SK-N-SH (cell line): ENCODE data around the gene PDE9A.

Source experiments
- EP300 ChIP-seq, 2 experiments: IDR thresholded peaks; 2 replicates each; pipeline versions ENCODE4 v1.4.0 to v1.6.1; 2012; ENCODE audit warnings: borderline replicate concordance in 1 of 2, low read depth in 1 of 2, low read length in 1 of 2
- FOXM1 ChIP-seq: IDR thresholded peaks from 2 replicates; pipeline ENCODE4 v1.4.0; 2012; ENCODE audit warnings: low read depth, mild to moderate bottlenecking
- IRF3 ChIP-seq: fragments of 150-350 bp; IDR thresholded peaks from 2 replicates; pipeline ENCODE4 v1.6.1; 2016; ENCODE audit warnings: mild to moderate bottlenecking, low read depth, low read length
- POLR2AphosphoS5 ChIP-seq: IDR thresholded peaks from 2 replicates; pipeline ENCODE4 v1.6.1; 2012; ENCODE audit warnings: low read depth, low read length
- RAD21 ChIP-seq: IDR thresholded peaks from 2 replicates; pipeline ENCODE4 v1.6.1; 2012; ENCODE audit warnings: mild to moderate bottlenecking, low read length
- REST ChIP-seq: IDR thresholded peaks from 2 replicates; pipeline ENCODE4 v1.6.1; 2012; ENCODE audit warnings: mild to moderate bottlenecking, low read depth, low read length, moderate library complexity
- SMC3 ChIP-seq: IDR thresholded peaks from 2 replicates; pipeline ENCODE4 v1.6.1; 2012; ENCODE audit warnings: low read depth, low read length, improper control_type of control experiment
- TF ChIP-seq, protein P1 (sequence below): fragments of 200-600 bp; sonication (generic); IDR thresholded peaks from 2 replicates; pipeline ENCODE4 v1.6.1; 2017; ENCODE audit warnings: antibody characterized with exemption, mild to moderate bottlenecking, moderate library complexity
- TF ChIP-seq, protein P2 (sequence below): fragments of 150-350 bp; IDR thresholded peaks from 2 replicates; pipeline ENCODE4 v1.6.1; 2017; ENCODE audit warnings: antibody characterized with exemption, low read length, low read depth, borderline replicate concordance

DNA sequence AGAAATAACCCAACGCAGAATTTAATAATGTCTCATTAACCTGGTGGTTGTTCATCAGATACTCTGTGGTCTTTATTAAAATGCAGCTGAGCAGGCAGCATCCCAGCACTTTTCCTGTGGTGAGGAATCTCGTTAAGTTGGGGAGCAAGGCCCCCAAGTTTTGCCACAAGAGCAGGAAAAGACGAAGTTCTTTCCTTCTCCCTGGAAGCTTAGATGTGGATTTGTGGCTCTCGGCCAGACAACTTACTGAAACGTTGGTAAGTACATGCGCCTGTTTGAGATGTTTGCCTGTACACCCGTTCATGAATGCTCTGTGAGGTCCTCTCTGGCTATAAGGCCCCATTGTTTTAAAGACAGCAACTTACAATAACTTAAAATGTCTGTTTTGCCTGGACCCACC lies 34.3 kb upstream of the PDE9A start:
- TF ChIP-seq, protein P1, sequence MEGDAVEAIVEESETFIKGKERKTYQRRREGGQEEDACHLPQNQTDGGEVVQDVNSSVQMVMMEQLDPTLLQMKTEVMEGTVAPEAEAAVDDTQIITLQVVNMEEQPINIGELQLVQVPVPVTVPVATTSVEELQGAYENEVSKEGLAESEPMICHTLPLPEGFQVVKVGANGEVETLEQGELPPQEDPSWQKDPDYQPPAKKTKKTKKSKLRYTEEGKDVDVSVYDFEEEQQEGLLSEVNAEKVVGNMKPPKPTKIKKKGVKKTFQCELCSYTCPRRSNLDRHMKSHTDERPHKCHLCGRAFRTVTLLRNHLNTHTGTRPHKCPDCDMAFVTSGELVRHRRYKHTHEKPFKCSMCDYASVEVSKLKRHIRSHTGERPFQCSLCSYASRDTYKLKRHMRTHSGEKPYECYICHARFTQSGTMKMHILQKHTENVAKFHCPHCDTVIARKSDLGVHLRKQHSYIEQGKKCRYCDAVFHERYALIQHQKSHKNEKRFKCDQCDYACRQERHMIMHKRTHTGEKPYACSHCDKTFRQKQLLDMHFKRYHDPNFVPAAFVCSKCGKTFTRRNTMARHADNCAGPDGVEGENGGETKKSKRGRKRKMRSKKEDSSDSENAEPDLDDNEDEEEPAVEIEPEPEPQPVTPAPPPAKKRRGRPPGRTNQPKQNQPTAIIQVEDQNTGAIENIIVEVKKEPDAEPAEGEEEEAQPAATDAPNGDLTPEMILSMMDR, result no peak
- TF ChIP-seq POLR2AphosphoS5 (no peak), IRF3 (no peak), RAD21 (no peak), FOXM1 (no peak), EP300 (IDR thresholded peaks at IDR 0.05; ENCODE audit: borderline replicate concordance in 1 of 2, low read depth in 1 of 2, low read length in 1 of 2) (no peak), REST (no peak), SMC3 (no peak)
- TF ChIP-seq, protein P2, sequence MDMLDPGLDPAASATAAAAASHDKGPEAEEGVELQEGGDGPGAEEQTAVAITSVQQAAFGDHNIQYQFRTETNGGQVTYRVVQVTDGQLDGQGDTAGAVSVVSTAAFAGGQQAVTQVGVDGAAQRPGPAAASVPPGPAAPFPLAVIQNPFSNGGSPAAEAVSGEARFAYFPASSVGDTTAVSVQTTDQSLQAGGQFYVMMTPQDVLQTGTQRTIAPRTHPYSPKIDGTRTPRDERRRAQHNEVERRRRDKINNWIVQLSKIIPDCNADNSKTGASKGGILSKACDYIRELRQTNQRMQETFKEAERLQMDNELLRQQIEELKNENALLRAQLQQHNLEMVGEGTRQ, result no peak
